Activated CD8-positive, alpha-beta memory T cell treated with anti-CD3 and anti-CD28 coated beads for 36 hours (primary cell): ENCODE measurements around the gene C4orf54. TPM values are rescaled to one million over a fixed set of nuclear protein-coding genes. Genes with fewer than 3 reads are reported as not detected.

ENCODE experiments used
- CTCF ChIA-PET: fragments of 350-600 bp; sonication (Branson Sonifier 250); formaldehyde crosslinking; loops from one replicate; lab custom pipeline; 2021; ENCODE audit warnings: antibody characterized with exemption; lab: Charles Lee
- POLR2A ChIA-PET: fragments of 350-600 bp; sonication (Branson Sonifier 250); formaldehyde crosslinking; loops from one replicate; lab custom pipeline; 2021; ENCODE audit warnings: antibody characterized with exemption; lab: Charles Lee
- total RNA-seq, 2 experiments: library from RNA; stranded (reverse); gene quantifications; one replicate each; pipeline ENCODE4 v1.2.3, GENCODE V29; 2021

Gene C4orf54
- total RNA-seq, 2 experiments from 2014 or later = not detected

DNA sequence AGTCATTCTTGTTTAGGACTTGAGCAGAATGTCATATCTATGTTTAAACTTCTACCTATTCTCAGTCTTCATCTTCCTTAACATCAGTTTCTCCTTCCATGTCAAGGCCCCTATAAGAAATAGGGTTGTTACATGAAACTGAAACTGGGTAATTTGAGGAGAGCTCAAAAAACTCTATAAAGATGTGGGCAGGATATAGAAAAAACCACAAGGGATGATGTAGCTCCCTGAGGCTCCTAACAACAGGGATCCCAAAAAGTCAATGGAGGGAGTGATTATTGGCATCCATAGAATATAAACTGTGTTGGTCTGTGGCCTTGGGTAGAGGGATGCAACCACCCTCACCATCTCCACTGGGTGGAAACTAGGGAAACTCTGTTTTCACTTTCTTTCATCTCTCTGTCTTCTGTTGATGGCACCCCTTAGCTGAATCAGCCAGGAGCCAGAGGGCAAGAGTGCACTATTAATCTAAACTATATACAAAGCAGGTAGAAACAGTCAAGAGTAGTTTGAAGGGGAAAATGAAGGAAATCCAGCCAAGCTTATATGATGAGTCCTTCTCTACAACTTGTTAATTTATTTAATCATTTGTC lies 27.6 kb downstream of the C4orf54 start:
- POLR2A ChIA-PET = no interaction called here
- CTCF ChIA-PET = interaction anchor here (0.8 kb wide), 1 partner anchor 18 kb away, joined by 3 read pairs; no protein-coding TSS in a partner anchor

DNA sequence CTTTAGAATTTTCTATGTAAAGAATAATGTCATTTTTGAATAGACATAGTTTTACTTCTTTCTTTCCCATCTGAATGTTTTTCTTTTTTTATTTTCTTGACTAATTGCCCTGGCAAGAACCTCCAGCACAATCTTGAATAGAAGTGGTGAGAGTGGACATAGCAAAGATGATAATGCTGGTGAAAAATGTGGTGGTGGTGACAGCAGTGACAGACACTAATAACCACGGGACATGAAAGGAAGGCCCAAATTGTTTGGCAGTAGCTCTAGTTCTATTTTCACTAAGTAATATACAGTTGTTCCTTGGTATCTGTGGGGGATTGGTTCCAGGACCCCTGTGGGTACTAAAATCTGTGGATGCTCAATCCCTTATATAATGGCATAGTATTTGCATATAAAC lies 29.6 kb downstream of the C4orf54 start:
- POLR2A ChIA-PET = no interaction called here
- CTCF ChIA-PET = no interaction called here

DNA sequence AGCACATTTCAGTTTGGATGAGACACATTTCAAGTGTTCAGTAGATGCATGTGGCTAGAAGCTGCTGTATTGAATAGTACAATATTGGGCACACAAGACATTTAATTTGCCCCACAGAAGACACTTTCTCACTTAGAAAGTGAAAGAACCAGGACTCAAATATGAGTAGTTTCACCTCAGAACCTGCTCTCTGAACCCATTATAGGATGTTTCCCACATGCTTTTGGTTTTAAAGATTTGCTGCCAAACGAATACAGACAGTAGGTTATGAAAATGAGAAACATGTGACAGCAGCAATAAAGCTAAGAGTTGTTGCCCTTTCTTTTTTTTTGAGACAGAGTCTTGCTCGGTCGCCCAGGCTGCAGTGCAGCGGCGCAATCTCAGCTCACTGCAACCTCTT lies 32.3 kb downstream of the C4orf54 start:
- CTCF ChIA-PET = no interaction called here
- POLR2A ChIA-PET = no interaction called here

DNA sequence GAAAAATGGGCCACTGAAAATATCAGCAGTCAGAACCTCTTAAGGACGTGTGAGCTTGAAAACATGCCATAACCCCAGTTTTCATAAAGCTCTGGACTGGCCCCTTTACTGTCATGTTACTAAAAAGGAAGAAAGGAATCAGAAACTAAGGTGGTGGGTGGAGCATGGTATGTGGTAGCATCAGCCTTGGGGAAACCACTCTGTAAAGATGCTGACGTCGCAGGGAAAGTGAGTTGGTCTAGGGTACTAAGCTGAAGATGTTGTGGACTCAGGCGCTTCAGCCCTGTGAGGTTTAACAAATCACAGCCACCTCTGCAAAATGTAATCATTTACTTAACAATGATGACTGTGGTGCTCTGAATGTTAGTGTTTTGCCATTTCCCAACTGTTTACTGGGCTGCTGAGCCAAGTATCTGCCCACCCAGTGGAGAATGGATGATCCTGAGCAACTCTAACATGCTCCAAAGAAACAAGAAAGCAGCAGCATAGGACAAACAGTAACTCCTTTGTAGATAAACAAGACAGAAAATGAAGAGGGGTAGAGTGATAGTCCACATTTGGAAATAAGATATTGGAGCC lies 33.4 kb downstream of the C4orf54 start:
- CTCF ChIA-PET = no interaction called here
- POLR2A ChIA-PET = no interaction called here

GRCh38 chr4:99622341-99622740 lies 35.3 kb downstream of the C4orf54 start:
- CTCF ChIA-PET = interaction anchor here (1.1 kb wide), 1 partner anchor 10 kb away, joined by 3 read pairs; no protein-coding TSS in a partner anchor
- POLR2A ChIA-PET = no interaction called here

DNA sequence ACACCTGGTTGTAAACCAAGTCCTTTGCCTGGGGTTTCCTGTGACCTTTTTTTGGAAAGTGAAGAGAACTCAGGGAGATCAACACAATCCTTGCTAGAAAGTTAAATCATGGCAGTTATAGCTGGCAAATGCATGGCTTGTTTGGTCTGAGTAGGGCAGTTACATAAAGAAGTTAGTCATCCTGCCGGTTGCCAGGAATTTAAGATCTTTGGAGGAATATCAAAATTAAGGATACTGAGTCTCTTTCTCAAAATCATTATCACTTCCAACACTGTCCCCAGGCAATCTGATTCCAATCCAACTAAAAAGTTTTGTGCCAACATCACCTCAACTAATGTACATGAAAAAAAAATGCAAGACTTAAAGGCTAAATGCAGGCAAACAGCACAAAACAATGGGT lies 40.3 kb downstream of the C4orf54 start:
- ChIA-PET CTCF (no interaction called here), POLR2A (no interaction called here)

DNA sequence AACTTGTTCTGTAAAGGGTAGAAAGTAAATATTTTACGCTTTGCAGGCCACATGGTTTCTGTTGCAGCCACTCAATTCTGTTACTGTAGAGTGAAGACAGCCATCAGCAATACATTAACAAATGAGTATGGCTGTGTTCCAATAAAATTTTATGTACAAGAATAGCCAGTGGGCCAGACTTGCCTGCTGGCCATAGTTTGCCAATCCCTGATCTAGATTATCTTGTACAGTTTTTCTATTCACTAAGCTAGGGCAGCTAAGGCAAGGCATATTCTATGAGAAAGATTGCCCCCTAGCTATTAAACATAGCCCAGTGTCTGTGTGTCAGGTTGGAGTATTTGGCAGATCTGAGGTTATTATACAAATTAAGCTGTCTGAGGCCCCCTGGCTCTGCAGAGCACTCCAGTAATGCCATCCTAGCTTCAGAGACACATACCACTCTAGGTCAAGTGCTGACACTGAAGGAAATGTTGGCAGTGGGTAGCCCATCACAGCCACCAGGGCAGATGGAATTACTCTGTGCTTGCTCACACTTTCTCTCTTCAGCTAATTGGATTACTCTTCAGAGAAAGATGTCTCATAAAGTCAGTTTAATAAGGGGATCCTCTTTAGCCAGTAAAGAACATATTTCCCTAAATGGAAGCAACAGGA lies 42.3 kb downstream of the C4orf54 start:
- POLR2A ChIA-PET = no interaction called here
- CTCF ChIA-PET = interaction anchor here (0.5 to 0.6 kb wide), 2 partner anchors 14 to 655 kb away, joined by 4 read pairs; no protein-coding TSS in a partner anchor

GRCh38 chr4:99614491-99614890 lies 43.1 kb downstream of the C4orf54 start:
- POLR2A ChIA-PET = no interaction called here
- CTCF ChIA-PET = no interaction called here

- CTCF ChIA-PET = interaction anchor here (0.6 to 0.8 kb wide), 2 partner anchors 10 to 18 kb away, joined by 3 read pairs; no protein-coding TSS in a partner anchor
- POLR2A ChIA-PET = no interaction called here
Measured at GRCh38 chr4:99612704-99613103, 44.9 kb downstream of the C4orf54 start.

DNA sequence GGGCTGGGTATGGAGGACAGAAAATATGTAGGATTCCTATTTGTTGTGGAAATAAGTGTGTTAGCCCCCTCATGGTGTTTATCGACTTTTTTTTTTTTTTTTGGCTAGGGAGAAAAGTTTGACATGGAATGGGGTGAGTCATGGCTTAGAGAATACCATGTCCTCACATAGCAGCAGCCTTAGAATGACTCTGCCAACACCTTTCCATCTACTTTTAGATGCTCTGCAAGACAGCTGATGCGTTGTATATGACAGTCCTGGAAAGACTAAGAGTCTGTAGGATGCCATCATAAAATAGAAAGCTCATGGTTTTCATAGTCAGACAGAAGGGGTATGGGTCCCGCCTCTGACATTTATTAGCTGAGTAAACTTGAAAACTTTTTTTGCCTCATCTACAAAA lies 45.3 kb downstream of the C4orf54 start:
- CTCF ChIA-PET = interaction anchor here (0.6 to 0.8 kb wide), 2 partner anchors 10 to 18 kb away, joined by 3 read pairs; no protein-coding TSS in a partner anchor

GRCh38 chr4:99610605-99611175 lies 46.9 kb downstream of the C4orf54 start:
- ChIA-PET CTCF (no interaction called here), POLR2A (no interaction called here)

More for the DNA sequence above, 45.3 kb downstream of the C4orf54 start:
- POLR2A ChIA-PET = no interaction called here

DNA sequence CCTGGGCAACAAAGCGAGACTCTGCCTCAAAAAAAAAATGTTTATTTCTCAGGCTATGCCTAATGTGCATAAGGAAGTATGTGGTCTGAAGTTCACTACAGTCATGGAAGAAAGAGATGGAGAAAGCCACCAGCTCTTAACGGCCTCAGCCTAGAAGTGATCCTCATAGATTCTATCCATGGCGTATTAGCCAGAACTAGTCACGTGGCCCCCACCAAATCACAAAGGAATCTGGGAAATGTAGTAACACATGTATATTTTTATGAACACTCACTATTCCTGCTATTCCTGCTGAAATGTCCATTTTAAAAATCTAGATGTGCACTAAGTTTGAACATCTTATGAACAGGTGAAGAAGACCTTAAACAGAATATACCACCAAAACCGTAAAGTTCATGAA lies 49.2 kb downstream of the C4orf54 start:
- ChIA-PET POLR2A (no interaction called here), CTCF (no interaction called here)

Other genes with a start within 250 kb of the C4orf54 start
- gene ADH7, start 222.5 kb downstream of the C4orf54 start, total RNA-seq = not detected
- not detected for gene C4orf17, start 146.8 kb downstream of the C4orf54 start, total RNA-seq
- gene TRMT10A, start 93.8 kb downstream of the C4orf54 start, total RNA-seq = 1 to 10 TPM; 7.6 to 8.7 TPM
- gene MTTP, start 83.0 kb downstream of the C4orf54 start, total RNA-seq = not detected
- 10 to 100 TPM; 24.1 to 24.4 TPM for gene DAPP1, start 159.0 kb upstream of the C4orf54 start, total RNA-seq
- 10 to 100 TPM; 29.8 to 31.7 TPM for gene LAMTOR3, start 236.6 kb upstream of the C4orf54 start, total RNA-seq